K562 (cell line): ENCODE measurements around the gene IRGQ. TPM values are rescaled to one million over a fixed set of nuclear protein-coding genes. Genes with fewer than 3 reads are reported as not detected.

Experiments
- CREB3L1 ChIP-seq: fragments of 450-650 bp; IDR thresholded peaks from 2 replicates; pipeline ENCODE4 v1.6.1; 2014; ENCODE audit warnings: low read depth, mild to moderate bottlenecking, moderate library complexity, borderline replicate concordance
- GTF2F1 ChIP-seq: IDR thresholded peaks from 2 replicates; pipeline ENCODE4 v1.6.1; 2011; ENCODE audit warnings: low read depth, low read length, improper control_type of control experiment
- HDAC3 ChIP-seq: fragments of 450-650 bp; IDR thresholded peaks from 2 replicates; pipeline ENCODE4 v1.6.1; 2018; ENCODE audit warnings: borderline replicate concordance, mild to moderate bottlenecking, moderate library complexity; ENCODE audit not compliant: partially characterized antibody
- NFRKB ChIP-seq: fragments of 450-650 bp; IDR thresholded peaks from 2 replicates; pipeline ENCODE4 v1.6.1; 2016; ENCODE audit warnings: low read depth
- NONO ChIP-seq, 2 experiments: fragments of 200-400 bp in 1 of 2; fragments of 450-650 bp in 1 of 2; formaldehyde crosslinking in 1 of 2; IDR thresholded peaks; 2 replicates each; pipeline ENCODE4 v1.6.1; 2017; ENCODE audit warnings: low read depth in 2 of 2, mild to moderate bottlenecking in 2 of 2, moderate library complexity in 2 of 2, low read length in 1 of 2
- RHOXF2B ChIP-seq: fragments of 250-450 bp; sonication (Bioruptor Pico); conservative IDR thresholded peaks from 2 replicates; pipeline ENCODE4 v1.5.1; 2021
- SREBF1 ChIP-seq: fragments of 150-350 bp; IDR thresholded peaks from 2 replicates; pipeline ENCODE4 v1.6.1; 2014; ENCODE audit warnings: antibody characterized with exemption, low read depth, low read length, borderline replicate concordance
- TEAD2 ChIP-seq: fragments of 450-650 bp; IDR thresholded peaks from 2 replicates; pipeline ENCODE4 v1.6.1; 2016; ENCODE audit warnings: missing genetic modification characterization, control low read depth, missing compliant biosample characterization
- ZBTB2 ChIP-seq: fragments of 450-650 bp; IDR thresholded peaks from 2 replicates; pipeline ENCODE4 v1.6.1; 2016; ENCODE audit warnings: antibody characterized with exemption
- ZFP91 ChIP-seq: sonication (generic); formaldehyde crosslinking; IDR thresholded peaks from 2 replicates; pipeline ENCODE4 v1.8.0; 2022; ENCODE audit warnings: mild to moderate bottlenecking, missing genetic modification reagents
- ZNF124 ChIP-seq: sonication (generic); formaldehyde crosslinking; IDR thresholded peaks from 2 replicates; pipeline ENCODE4 v1.8.1; 2022; ENCODE audit warnings: missing genetic modification reagents
- ZNF263 ChIP-seq: sonication (generic); formaldehyde crosslinking; IDR thresholded peaks from 2 replicates; pipeline ENCODE4 v1.8.0; 2022; ENCODE audit warnings: mild to moderate bottlenecking, missing genetic modification reagents, borderline replicate concordance
- polyA plus RNA-seq, 8 experiments: library from polyadenylated mRNA; depleted of rRNA in 4 of 8; stranded (reverse) in 5 of 8; unstranded in 3 of 8; fragments of >200 nt; fragmentation: Nextera tagmentation in 2 of 8; fragmentation: Illumina TruSeq in 1 of 8; extraction: Ambion mirVana in 2 of 8; extraction: Trizol in 1 of 8; gene quantifications; 2 replicates each; pipeline versions ENCODE4 v1.2.1 to v1.2.3, GENCODE V29; 2011 to 2014; ENCODE audit warnings: inconsistent platforms in 1 of 8, missing spikeins in 1 of 8
- total RNA-seq, 7 experiments: library from RNA; depleted of rRNA in 6 of 7; stranded (reverse); fragments of >200 nt in 6 of 7; fragmentation: Illumina TruSeq in 2 of 7; extraction: Trizol in 2 of 7; gene quantifications; 2 replicates each; pipeline versions ENCODE4 v1.2.1 to v1.2.3, GENCODE V29; 2011 to 2021; ENCODE audit warnings: low replicate concordance in 1 of 7
- TF ChIP-seq, protein P1 (sequence below): fragments of 150-350 bp; IDR thresholded peaks from 2 replicates; pipeline ENCODE4 v1.6.1; 2014; ENCODE audit warnings: low read depth, mild to moderate bottlenecking, low read length, borderline replicate concordance
- TF ChIP-seq, protein P2 (sequence below): IDR thresholded peaks from 3 replicates; pipeline ENCODE4 v1.6.1; 2011; ENCODE audit warnings: borderline replicate concordance, mild to moderate bottlenecking; ENCODE audit not compliant: insufficient read length, insufficient read depth
- TF ChIP-seq, protein P3 (sequence below): sonication (generic); formaldehyde crosslinking; IDR thresholded peaks from 2 replicates; pipeline ENCODE4 v1.4.0; 2020; ENCODE audit warnings: mild to moderate bottlenecking, missing genetic modification reagents

The IRGQ gene
- total and polyA plus RNA-seq, 9 of the 15 experiments (the other 6 are each of a cell fraction or from before 2014, with no cell fraction given), result 3.5 to 19.2 (median 7.9) TPM

DNA sequence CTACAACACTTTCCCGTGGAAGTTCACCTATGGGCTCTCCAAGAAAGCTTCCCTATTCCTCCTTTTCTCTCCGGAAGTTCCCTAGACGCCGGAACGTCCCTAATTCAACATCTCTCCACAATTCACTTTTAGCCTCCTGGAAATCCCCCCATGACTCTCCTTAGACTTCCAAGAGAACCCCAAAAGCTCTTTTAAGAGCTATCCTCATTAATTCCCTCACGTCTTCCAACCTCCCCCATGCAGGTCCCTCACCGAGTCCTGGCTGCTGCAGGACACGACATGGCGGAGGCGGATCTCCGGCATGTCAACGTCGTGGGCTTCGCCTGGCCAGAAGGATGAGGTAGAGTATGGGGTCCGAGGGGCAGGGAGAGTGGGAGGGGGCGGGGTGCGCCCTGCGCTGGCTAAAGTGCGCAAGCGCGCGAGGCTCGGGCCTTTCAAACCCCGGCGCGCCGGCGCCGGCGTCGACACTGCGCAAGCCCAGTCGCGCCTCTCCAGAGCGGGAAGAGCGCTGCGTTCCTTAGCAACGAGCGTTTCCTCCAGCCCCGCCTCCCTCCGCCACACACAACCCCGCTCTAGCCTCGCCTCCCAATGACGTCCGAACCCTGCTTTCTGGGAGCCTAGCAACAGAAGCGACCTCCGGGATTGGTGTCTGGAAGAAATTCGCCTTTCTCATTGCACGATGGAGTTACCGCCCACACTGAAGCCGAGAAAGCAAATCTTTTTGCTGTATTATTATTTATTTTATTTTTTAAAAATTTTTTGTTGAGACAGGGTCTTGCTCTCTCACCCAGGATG is 20.6 kb downstream of the IRGQ start, which contains the start of the genes PINLYP and XRCC1 (continued):
- TF ChIP-seq ZFP91 (CRISPR knock-in tag) (no peak), HDAC3 (no peak), CREB3L1 (no peak), RHOXF2B (CRISPR knock-in tag) (no peak), NONO (IDR thresholded peaks at IDR 0.05; ENCODE audit: low read depth in 2 of 2, low read length in 1 of 2) (no peak), ZNF263 (peak; percentile 50; the same call in 1 of the 2 replicates), ZBTB2 (peak; percentile 91), NFRKB (no peak; the same call in 1 of the 2 replicates), TEAD2 (tag) (no peak), SREBF1 (no peak), GTF2F1 (no peak), ZNF124 (CRISPR knock-in tag) (no peak)
- TF ChIP-seq, protein P1, sequence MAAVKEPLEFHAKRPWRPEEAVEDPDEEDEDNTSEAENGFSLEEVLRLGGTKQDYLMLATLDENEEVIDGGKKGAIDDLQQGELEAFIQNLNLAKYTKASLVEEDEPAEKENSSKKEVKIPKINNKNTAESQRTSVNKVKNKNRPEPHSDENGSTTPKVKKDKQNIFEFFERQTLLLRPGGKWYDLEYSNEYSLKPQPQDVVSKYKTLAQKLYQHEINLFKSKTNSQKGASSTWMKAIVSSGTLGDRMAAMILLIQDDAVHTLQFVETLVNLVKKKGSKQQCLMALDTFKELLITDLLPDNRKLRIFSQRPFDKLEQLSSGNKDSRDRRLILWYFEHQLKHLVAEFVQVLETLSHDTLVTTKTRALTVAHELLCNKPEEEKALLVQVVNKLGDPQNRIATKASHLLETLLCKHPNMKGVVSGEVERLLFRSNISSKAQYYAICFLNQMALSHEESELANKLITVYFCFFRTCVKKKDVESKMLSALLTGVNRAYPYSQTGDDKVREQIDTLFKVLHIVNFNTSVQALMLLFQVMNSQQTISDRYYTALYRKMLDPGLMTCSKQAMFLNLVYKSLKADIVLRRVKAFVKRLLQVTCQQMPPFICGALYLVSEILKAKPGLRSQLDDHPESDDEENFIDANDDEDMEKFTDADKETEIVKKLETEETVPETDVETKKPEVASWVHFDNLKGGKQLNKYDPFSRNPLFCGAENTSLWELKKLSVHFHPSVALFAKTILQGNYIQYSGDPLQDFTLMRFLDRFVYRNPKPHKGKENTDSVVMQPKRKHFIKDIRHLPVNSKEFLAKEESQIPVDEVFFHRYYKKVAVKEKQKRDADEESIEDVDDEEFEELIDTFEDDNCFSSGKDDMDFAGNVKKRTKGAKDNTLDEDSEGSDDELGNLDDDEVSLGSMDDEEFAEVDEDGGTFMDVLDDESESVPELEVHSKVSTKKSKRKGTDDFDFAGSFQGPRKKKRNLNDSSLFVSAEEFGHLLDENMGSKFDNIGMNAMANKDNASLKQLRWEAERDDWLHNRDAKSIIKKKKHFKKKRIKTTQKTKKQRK, result no peak
- TF ChIP-seq, protein P2, sequence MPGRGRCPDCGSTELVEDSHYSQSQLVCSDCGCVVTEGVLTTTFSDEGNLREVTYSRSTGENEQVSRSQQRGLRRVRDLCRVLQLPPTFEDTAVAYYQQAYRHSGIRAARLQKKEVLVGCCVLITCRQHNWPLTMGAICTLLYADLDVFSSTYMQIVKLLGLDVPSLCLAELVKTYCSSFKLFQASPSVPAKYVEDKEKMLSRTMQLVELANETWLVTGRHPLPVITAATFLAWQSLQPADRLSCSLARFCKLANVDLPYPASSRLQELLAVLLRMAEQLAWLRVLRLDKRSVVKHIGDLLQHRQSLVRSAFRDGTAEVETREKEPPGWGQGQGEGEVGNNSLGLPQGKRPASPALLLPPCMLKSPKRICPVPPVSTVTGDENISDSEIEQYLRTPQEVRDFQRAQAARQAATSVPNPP, result no peak
- TF ChIP-seq, protein P3, sequence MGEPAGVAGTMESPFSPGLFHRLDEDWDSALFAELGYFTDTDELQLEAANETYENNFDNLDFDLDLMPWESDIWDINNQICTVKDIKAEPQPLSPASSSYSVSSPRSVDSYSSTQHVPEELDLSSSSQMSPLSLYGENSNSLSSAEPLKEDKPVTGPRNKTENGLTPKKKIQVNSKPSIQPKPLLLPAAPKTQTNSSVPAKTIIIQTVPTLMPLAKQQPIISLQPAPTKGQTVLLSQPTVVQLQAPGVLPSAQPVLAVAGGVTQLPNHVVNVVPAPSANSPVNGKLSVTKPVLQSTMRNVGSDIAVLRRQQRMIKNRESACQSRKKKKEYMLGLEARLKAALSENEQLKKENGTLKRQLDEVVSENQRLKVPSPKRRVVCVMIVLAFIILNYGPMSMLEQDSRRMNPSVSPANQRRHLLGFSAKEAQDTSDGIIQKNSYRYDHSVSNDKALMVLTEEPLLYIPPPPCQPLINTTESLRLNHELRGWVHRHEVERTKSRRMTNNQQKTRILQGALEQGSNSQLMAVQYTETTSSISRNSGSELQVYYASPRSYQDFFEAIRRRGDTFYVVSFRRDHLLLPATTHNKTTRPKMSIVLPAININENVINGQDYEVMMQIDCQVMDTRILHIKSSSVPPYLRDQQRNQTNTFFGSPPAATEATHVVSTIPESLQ (CRISPR knock-in tag), result no peak
